Pancreas (tissue), 10 donors: ENCODE data around the gene CCDC188. TPM values are rescaled to one million over a fixed set of nuclear protein-coding genes. Genes with fewer than 3 reads are reported as not detected.

Source experiments
- ATAC-seq, 4 donors: fragments of 200-7000 bp; cut with Tn5 transposase; one replicate each; pipeline versions ENCODE4 v1.8.0 to v1.9.1; 2020; ENCODE audit warnings: mild to moderate bottlenecking in 4 of 4, moderate library complexity in 4 of 4
- DNase-seq, 6 donors: peaks; one replicate each; pipeline ENCODE4 v3.0.0-alpha.2; 2020
- FAIRE-seq: peaks from 2 replicates; lab custom pipeline; 2012; peaks lifted over from hg19 to GRCh38; lab: Jason Lieb, UNC
- H3K27ac ChIP-seq, 4 donors: fragments of 200-600 bp; sonication (generic); 1 replicate in 3 of 4; 2 replicates in 1 of 4; pipeline versions ENCODE4 v1.5.0 to v1.8.0; 2020
- H3K27me3 ChIP-seq, 4 donors: fragments of 200-600 bp; one replicate each; pipeline ENCODE4 v1.8.0; 2021
- H3K36me3 ChIP-seq, 3 donors: fragments of 200-600 bp; sonication (generic) in 1 of 3; one replicate each; pipeline versions ENCODE4 v1.5.0 to v1.8.0; 2020 to 2021
- H3K4me1 ChIP-seq, 3 donors: fragments of 200-600 bp; one replicate each; pipeline ENCODE4 v1.8.0; 2021
- H3K4me3 ChIP-seq, 4 donors: fragments of 200-600 bp; sonication (generic) in 2 of 4; one replicate each; pipeline versions ENCODE4 v1.5.0 to v1.8.0; 2020 to 2021
- H3K9me3 ChIP-seq, 4 donors: fragments of 200-600 bp; one replicate each; pipeline ENCODE4 v1.8.0; 2021
- WGBS, 2 donors: extraction: QIAGEN DNeasy Blood & Tissue Kit; methylation state at CpG; one replicate each; pipeline ENCODE4 v1.1.7; 2013; 5-methylcytosine and 5-hydroxymethylcytosine counted together
- intact Hi-C, 3 donors: fragments of 100-400 bp; cut with DNase I; formaldehyde crosslinking; loops; one replicate each; pipeline versions ENCODE4 v1.11.1 to v1.14.2; 2022
- polyA plus RNA-seq, 2 donors: library from polyadenylated mRNA; stranded (reverse); fragments of 200-250 nt; gene quantifications; one replicate each; pipeline ENCODE4 v1.2.3, GENCODE V29; 2013
- total RNA-seq, 6 donors: library from RNA; stranded (reverse); fragmentation: NEBNext Ultra II Directional in 4 of 6; extraction: Animal tissue kit (Norgen Biotek cat#: 25700) in 4 of 6; gene quantifications; one replicate each; pipeline versions ENCODE4 v1.2.1 to v1.2.4, GENCODE V29; 2021 to 2023
- TF ChIP-seq, protein P1 (sequence below), 4 donors: fragments of 200-600 bp; sonication (generic) in 3 of 4; IDR thresholded peaks; one replicate each; pipeline versions ENCODE4 v1.5.0 to v1.8.0; 2021; ENCODE audit warnings: antibody characterized with exemption in 4 of 4
- donor health status: healthy with polysubstance abuse.
- donor health status: DM: no; HTN: no; CAD: no; lungs with moderate emphysema.
- donor health status: DM: no; HTN: no; CAD: no.
- donor health status: control.
- donor health status: control.
- donor health status: Bipolar disorder and iron deficiency.
- donor health status: DM: yes; HTN: yes; CAD: no.
- donor health status: DM: no; HTN: no; CAD: no.
- donor health status: DM: no; HTN: no; CAD: no.
- donor health status: DM: yes; HTN: yes; CAD: no.

Gene CCDC188
- total and polyA plus RNA-seq, 8 donors: 0.31 to 7.1 (median 0.44) TPM; not detected in 1

DNA sequence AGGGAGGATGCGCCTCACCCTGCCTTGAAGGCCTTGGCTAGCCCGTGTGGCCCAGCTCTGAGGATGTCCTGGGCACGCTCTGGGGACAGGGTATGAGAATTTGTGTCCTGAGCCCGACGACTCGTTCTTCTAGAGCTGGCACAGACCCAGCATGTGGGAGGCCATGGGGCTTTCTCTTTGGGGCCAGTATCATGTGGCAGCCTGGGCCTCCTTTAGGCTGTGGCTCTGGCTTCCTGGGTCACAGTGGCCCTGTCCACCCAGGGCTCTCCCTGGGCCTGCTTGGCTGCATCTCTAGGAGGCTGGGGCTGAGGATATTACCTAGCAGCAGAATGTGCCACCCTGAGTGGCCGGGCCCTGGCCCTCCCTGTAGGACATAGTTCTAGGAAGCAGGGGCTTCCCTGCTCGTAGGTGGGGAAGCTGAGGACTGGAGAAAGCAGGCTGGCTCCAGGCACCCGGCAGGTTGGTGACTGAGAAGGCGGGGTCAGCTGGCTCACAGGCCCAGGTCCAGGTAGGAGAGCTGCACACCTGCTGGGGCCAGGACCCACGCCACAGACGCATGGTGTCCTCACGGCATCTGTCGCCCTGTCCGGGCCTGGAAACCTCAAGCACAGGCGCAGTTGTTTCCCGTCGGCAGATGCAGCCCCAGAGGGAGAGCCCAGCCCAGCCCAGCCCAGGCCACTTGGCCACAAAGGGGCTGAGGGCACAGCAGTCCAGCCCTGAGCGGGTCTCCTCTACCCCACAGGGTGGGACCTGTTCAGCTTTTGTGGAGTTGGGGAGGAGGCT lies 6.8 kb downstream of the CCDC188 start:
- WGBS, 2 donors: 85 to 90% methylated on average over 19 of the region's 19 CpGs

DNA sequence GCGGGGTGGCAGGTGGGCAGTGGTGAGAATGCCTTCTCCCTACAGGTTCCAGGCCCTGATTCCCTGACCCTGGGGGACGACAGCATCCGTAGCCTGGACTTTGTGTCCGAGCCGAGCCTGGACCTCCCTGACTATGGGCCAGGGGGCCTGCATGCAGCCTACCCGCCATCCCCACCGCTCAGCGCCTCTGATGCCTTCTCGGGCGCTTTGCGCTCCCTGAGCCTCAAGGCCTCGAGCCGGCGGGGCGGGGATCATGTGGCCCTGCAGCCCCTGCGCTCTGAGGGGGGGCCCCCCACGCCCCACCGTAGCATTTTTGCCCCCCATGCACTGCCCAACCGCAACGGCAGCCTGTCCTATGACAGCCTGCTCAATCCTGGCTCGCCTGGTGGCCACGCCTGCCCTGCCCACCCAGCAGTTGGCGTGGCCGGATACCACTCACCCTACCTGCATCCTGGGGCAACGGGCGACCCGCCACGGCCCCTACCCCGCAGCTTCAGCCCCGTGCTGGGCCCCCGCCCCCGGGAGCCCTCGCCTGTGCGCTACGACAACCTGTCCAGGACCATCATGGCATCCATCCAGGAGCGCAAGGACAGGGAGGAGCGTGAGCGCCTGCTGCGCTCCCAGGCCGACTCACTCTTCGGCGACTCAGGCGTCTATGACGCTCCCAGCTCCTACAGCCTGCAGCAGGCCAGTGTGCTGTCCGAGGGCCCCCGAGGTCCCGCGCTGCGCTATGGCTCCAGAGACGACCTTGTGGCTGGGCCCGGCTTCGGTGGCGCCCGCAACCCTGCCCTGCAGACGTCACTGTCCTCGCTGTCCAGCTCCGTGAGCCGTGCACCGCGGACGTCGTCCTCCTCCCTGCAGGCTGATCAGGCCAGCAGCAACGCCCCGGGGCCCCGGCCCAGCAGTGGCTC lies 7.9 kb downstream of the CCDC188 start:
- Histone ChIP-seq H3K4me3 (no peak overlapping the region), H3K9me3 (no peaks in the 10 kb centered on the region), H3K27me3 (no peaks in the 10 kb centered on the region), H3K36me3 (no peaks in the 10 kb centered on the region), H3K4me1 (no peaks in the 10 kb centered on the region), H3K27ac (no peak overlapping the region)
- ATAC-seq (no peak), DNase-seq (peak in 1 of 6 donors; percentile 73), FAIRE-seq (no peak)
- WGBS, 2 donors: 93% methylated on average over 58 to 65 of the region's 65 CpGs
- TF ChIP-seq, protein P1, sequence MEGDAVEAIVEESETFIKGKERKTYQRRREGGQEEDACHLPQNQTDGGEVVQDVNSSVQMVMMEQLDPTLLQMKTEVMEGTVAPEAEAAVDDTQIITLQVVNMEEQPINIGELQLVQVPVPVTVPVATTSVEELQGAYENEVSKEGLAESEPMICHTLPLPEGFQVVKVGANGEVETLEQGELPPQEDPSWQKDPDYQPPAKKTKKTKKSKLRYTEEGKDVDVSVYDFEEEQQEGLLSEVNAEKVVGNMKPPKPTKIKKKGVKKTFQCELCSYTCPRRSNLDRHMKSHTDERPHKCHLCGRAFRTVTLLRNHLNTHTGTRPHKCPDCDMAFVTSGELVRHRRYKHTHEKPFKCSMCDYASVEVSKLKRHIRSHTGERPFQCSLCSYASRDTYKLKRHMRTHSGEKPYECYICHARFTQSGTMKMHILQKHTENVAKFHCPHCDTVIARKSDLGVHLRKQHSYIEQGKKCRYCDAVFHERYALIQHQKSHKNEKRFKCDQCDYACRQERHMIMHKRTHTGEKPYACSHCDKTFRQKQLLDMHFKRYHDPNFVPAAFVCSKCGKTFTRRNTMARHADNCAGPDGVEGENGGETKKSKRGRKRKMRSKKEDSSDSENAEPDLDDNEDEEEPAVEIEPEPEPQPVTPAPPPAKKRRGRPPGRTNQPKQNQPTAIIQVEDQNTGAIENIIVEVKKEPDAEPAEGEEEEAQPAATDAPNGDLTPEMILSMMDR (IDR thresholded peaks at IDR 0.05): no peak
- intact Hi-C loops: loop anchor here in 1 of 3 donors (10.0 kb wide), 1 partner anchor 112 kb away; no protein-coding TSS in a partner anchor

More for the DNA sequence above, 6.8 kb downstream of the CCDC188 start:
- FAIRE-seq (no peak), DNase-seq (no peak), ATAC-seq (no peak)
- Histone ChIP-seq H3K27ac (no peak overlapping the region), H3K27me3 (no peaks in the 10 kb centered on the region), H3K4me1 (no peaks in the 10 kb centered on the region), H3K36me3 (no peaks in the 10 kb centered on the region), H3K9me3 (no peaks in the 10 kb centered on the region), H3K4me3 (no peak overlapping the region)
- TF ChIP-seq, protein P1 (IDR thresholded peaks at IDR 0.05): no peak
- intact Hi-C loops: loop anchor here in 1 of 3 donors (10.0 kb wide), 1 partner anchor 111 kb away; no protein-coding TSS in a partner anchor

DNA sequence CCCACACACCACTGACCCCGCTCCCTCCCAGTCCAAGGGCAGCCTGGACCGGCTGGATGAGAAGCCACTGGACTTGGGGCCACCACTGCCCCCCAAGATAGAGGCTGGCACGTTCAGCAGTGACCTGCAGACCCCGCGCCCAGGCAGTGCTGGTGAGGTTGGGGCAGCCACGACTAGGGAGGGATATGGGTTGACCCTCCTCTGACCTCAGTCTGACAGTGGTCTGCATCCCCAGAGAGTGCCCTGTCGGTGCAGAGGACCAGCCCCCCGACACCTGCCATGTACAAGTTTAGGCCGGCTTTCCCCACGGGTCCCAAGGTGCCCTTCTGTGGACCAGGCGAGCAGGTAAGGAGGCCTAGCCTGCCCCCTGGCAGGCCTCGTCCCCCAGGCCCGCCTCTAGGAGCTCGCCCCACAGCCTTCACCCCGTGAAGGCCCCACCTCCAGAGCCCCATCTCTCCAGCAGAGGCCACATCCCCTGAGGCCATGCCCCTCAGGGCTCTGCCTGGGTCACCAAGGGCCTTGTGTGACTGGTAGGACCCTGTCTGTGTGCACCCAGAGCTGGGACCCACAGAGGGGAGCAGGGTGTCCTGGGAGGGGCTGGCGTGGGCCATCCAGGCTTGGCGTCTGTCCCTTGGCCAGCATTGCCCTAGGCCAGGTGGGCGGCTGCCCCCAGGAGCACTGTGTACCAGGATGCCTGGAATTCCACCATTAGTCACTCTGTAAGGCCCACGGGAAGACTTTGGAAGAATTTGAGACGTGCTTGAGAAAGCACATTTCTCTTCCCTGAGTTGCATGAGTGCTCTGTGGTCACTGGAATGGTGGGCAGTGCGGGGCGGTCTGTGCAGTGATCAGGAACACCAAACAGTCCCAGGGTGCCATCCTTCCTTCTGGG lies 9.4 kb downstream of the CCDC188 start:
- Histone ChIP-seq H3K4me3 (no peak overlapping the region), H3K36me3 (no peaks in the 10 kb centered on the region), H3K9me3 (no peaks in the 10 kb centered on the region), H3K4me1 (no peaks in the 10 kb centered on the region), H3K27me3 (no peaks in the 10 kb centered on the region), H3K27ac (no peak overlapping the region)
- intact Hi-C loops: loop anchor here in 1 of 3 donors (10.0 kb wide), 1 partner anchor 113 kb away; no protein-coding TSS in a partner anchor
- ATAC-seq (no peak), DNase-seq (peak in 1 of 6 donors; percentile 67), FAIRE-seq (no peak)
- TF ChIP-seq, protein P1 (IDR thresholded peaks at IDR 0.05): no peak
- 87 to 90% methylated on average over 22 of the region's 22 CpGs for WGBS, 2 donors

DNA sequence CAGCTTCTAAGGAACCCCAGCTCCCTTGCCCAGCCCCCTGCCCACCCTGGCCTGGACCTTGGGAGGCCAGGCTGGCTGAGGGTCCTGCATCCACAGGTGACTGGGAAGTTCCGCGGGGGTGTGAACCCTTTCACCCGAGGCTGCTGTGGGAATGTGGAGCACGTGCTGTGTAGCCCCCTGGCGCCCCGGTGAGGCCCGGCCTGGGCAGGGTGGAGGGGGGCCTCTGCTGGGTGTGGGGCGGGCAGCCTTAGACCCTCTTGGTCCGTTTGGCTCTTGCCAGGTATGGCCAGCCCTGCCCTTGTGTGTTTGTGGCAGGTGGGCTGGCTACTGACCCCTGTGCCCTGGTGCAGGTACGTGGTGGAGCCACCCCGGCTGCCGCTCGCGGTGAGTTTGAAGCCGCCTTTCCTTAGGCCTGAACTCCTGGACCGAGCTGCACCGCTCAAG lies 10.3 kb downstream of the CCDC188 start:
- ATAC-seq: no peak
- Histone ChIP-seq H3K9me3 (no peaks in the 10 kb centered on the region), H3K4me1 (no peaks in the 10 kb centered on the region), H3K4me3 (no peak overlapping the region), H3K27ac (no peak overlapping the region), H3K27me3 (no peaks in the 10 kb centered on the region), H3K36me3 (no peaks in the 10 kb centered on the region)
- FAIRE-seq: no peak
- TF ChIP-seq, protein P1 (IDR thresholded peaks at IDR 0.05): no peak
- 88 to 90% methylated on average over 17 of the region's 17 CpGs for WGBS, 2 donors
- DNase-seq: peak in 1 of 6 donors; percentile 67
- intact Hi-C loops: loop anchor here in 1 of 3 donors (10.0 kb wide), 1 partner anchor 114 kb away; no protein-coding TSS in a partner anchor
